ENCODE data around the gene CLASP1.
A peak's percentile ranks its signal among the peaks of the same experiment; 100 is the strongest.
"Not testable (repeated sequence)": the region's sequence is repeated elsewhere in the genome, so short reads cannot be mapped to it uniquely, and the experiment has no call there.

The CLASP1 gene

DNA sequence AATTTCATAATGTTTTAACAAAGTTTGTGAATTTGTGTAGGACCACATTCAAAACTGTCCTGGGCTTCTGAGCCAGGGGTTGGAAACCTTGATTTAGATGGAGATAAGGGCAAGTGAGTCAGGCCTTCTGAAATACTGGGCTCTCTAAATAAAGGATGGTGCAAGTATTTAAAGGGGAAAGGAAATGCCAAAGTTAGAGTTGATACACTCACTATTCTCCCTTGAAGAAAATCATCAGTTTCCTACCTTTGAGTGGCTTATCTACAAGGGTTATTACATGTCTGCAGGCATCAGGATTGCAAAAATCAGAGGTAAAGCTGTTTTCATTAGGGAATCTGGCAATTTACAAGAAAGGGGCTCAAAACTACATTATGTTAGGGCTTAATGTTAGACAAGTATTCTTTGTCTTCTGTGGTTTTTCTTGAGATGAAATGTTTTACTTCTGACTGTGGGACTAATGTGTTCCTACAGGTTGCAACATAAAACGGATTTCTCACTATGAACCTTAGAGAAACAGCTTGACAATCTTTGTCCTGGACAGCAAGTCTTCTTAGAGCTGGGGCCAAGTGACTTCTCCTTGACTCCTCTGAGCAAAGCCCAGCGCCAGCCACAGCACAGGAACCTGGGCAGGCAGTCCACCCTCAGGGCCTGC lies 87.5 kb downstream of the CLASP1 start:
- DNase-seq (ENCODE audit: low read depth, low spot score): no peak
- H3K4me3 ChIP-seq (ENCODE audit: low read length): no peak overlapping the region

GRCh38 chr2:121558329-121558728 lies 90.9 kb downstream of the CLASP1 start:
- no peak for DNase-seq (ENCODE audit: low read depth, low spot score)
- no peak overlapping the region for H3K4me3 ChIP-seq (ENCODE audit: low read length)

DNA sequence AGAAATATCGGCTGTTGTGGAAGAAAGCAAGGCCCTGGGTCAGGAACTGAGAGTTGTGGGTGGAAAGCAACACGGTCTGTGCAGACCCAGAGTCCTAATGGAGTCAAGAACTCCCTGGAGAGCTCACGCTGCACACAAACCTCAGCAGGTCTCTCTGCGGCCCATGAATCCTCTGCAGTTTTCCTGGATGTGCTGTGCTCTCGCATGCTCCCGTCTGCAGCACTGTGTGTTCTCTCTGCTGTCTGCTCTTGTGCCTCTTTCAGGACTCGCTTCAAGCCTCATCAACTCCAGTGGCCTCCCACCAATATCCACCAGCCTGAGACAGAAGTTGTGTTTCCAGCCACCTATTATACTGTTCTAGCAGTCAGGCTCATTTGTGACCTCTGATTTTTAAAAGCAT lies 94.3 kb downstream of the CLASP1 start:
- DNase-seq (ENCODE audit: low read depth, low spot score): no peak
- H3K4me3 ChIP-seq (ENCODE audit: low read length): no peak overlapping the region

- DNase-seq (ENCODE audit: low read depth, low spot score); H3K4me3 ChIP-seq (ENCODE audit: low read length): not testable (repeated sequence)
Measured at GRCh38 chr2:121552477-121553180, 96.6 kb downstream of the CLASP1 start.

DNA sequence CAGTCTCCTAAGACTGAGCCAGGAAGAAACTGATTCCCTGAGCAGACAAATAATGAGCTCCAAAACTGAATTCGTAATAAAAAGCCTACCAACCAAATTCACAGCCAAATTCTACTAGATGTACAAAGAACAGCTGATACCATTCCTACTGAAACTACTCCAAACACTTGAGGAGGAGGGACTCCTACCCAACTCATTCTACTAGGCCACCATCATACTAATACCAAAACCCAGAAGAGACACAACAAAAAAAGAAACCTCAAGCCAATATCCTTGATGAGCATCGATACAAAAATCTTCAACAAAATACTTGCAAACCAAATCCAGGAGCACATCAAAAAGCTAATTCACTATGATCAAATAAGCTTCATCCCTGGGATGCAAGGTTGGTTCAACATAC lies 98.6 kb downstream of the CLASP1 start:
- DNase-seq (ENCODE audit: low read depth, low spot score): no peak

DNA sequence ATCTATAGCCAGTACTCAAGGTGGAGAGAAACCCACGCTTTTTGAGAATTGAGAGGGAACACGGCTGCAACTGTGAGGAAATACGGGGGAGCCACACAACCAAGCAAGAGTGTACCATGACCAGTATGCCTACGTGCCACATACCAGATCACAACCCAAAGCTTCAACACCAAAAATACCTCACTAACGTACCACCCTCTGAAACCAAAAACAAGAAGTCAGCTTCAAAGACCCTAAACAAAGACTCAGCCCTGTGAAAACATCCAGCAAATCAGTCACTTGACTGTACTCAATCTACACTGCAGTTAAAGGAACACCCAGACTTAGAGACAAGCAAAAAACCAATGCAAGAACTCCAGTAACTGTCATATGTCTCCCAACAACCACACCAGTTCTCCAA lies 101.6 kb downstream of the CLASP1 start:
- no peak for DNase-seq (ENCODE audit: low read depth, low spot score)
- H3K4me3 ChIP-seq (ENCODE audit: low read length): no peak overlapping the region

More for the DNA sequence above, 98.6 kb downstream of the CLASP1 start:
- no peak overlapping the region for H3K4me3 ChIP-seq (ENCODE audit: low read length)

DNA sequence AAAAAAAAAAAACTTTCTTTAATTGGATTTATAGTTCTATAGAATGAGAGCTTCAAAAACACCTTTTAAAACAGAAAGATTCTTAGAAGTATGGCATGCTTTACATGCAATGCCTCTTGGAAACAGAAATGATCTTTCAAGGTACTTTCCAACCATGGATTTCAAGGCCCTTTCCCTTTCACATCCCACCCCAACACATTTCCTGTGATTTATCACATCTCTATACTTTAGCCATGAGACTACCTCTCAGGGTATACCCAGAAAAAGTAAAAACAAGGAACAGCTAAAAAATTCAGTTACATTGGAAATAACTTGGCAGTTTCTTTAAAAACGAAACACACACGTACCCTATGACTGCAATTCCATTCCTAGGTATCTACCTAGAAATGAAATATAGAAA lies 103.3 kb downstream of the CLASP1 start:
- H3K4me3 ChIP-seq (ENCODE audit: low read length): no peak overlapping the region
- DNase-seq (ENCODE audit: low read depth, low spot score): no peak

- no peak overlapping the region for H3K4me3 ChIP-seq (ENCODE audit: low read length)
- DNase-seq (ENCODE audit: low read depth, low spot score): no peak
Measured at GRCh38 chr2:121545257-121545656, 104.0 kb downstream of the CLASP1 start.

DNA sequence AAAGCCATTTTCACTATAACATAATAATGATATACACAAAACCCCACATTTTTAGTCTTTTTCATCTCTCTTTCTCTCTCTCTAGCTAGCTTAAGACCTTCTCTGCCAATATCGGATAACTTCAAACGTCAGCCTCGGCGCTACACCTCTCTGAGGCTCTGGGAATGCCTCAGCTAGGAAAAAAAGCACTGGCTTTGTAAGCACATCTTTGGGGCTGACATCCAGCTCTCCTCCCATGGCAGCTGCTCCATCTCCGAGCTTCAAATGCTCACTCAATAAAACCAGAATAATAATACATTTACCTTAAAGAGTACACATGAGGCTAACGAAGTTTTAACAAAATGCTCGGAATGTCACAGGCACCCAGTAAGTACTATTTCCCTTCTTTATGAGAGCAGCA lies 107.8 kb downstream of the CLASP1 start:
- no peak for DNase-seq (ENCODE audit: low read depth, low spot score)

GRCh38 chr2:121539750-121540469 lies 109.4 kb downstream of the CLASP1 start:
- no peak overlapping the region for H3K4me3 ChIP-seq (ENCODE audit: low read length)
- DNase-seq (ENCODE audit: low read depth, low spot score): no peak

More for the DNA sequence above, 107.8 kb downstream of the CLASP1 start:
- H3K4me3 ChIP-seq (ENCODE audit: low read length): no peak overlapping the region

GRCh38 chr2:121536850-121537557 lies 112.3 kb downstream of the CLASP1 start:
- no peak overlapping the region for H3K4me3 ChIP-seq (ENCODE audit: low read length)
- no peak for DNase-seq (ENCODE audit: low read depth, low spot score)

DNA sequence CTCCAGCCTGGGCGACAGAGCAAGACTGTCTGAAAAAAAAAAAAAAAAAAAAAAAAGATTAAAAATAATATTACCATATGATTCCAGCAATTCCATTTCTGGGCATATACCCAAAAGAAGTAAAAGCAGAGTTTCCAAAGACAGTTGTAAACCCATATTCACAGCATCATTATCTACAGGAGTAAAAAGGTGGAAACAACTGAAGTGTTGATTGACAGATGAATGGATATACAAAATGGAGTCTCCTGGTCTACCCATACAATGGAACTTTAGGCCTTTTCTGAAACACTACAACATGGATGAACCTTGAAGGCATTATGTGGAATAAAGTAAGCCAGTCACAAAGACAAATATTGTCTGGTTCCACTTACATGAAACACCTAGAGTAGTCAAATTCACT lies 112.9 kb downstream of the CLASP1 start:
- DNase-seq (ENCODE audit: low read depth, low spot score): no peak
- H3K4me3 ChIP-seq (ENCODE audit: low read length): no peak overlapping the region

DNA sequence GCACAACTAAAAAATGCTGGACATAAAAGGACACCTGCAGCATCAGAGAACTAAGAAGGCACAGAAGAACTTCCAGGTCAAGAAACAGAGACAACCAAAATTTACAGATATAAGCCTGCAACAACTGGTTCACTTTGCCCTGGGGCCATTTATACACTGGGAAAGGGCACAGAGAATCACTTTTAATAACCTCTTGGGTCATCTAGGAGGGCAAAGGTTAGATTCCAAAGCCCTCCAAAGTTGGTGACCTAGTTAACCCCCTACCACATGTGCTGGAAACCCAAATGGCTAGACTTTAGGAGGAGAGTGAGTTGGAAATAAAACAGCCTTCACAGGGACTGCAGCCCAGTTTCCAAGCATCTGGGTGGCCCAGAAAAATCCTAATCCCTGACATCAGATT lies 115.3 kb downstream of the CLASP1 start:
- no peak for DNase-seq (ENCODE audit: low read depth, low spot score)

DNA sequence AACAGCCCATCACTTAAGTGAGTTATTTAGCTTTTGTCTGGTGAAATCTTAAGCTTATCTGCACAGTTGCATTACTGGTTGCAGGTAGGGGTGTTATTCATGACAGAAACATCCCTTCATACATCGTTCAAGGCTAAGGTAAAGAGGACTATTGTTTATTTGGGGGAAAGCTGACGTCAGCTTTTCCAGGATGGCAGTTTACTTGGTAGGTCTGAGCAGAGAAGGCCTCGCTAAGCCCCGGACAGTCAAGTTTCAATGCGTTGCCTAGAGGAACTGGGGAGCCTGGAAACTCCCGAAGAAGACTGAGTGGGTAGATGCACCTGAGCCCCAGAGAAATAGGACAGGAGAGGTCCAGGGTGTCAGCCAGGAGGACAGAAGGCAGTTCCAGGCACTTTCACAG lies 116.4 kb downstream of the CLASP1 start:
- H3K4me3 ChIP-seq (ENCODE audit: low read length): no peak overlapping the region
- DNase-seq (ENCODE audit: low read depth, low spot score): no peak

More for the DNA sequence above, 115.3 kb downstream of the CLASP1 start:
- no peak overlapping the region for H3K4me3 ChIP-seq (ENCODE audit: low read length)

- no peak for DNase-seq (ENCODE audit: low read depth, low spot score)
- no peak overlapping the region for H3K4me3 ChIP-seq (ENCODE audit: low read length)
Measured at GRCh38 chr2:121532347-121532766, 116.9 kb downstream of the CLASP1 start.

DNA sequence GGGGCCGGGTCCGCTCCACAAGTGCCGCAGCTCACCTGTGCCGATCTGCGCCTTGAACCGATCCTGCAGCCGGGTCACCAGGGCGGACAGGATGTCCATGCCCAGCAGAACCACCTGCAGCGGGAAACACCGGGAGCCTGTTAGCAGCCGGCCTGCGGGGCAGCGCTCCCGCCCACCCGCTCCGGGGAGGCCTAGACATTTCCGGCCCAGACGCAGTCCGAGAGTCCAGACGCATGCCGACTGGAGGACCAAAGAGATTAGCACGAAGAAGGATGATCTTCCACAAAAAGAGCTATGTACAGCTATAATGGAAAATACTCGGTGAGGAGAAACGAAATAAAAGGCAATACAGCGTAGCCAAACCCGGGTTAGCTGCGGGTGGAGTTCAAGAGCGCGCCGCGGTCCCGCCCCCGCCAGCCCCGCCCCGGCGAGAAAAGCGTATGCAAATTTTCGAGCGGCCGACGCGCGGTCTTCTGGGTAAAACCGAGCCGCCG lies 119.0 kb downstream of the CLASP1 start:
- no peak for DNase-seq (ENCODE audit: low read depth, low spot score)
- peak overlapping the region; percentile 73 for H3K4me3 ChIP-seq (ENCODE audit: low read length)

GRCh38 chr2:121529439-121530211 lies 119.6 kb downstream of the CLASP1 start:
- peak overlapping the region; percentile 73 for H3K4me3 ChIP-seq (ENCODE audit: low read length)
- peak; percentile 11 for DNase-seq (ENCODE audit: low read depth, low spot score)

- no peak overlapping the region for H3K4me3 ChIP-seq (ENCODE audit: low read length)
- no peak for DNase-seq (ENCODE audit: low read depth, low spot score)
Measured at GRCh38 chr2:121527009-121527682, 122.1 kb downstream of the CLASP1 start.
